Esophagus muscularis mucosa (tissue), 4 donors: ENCODE measurements around the gene APP. TPM values are rescaled to one million over a fixed set of nuclear protein-coding genes. Genes with fewer than 3 reads are reported as not detected.

Experiments
- DNase-seq: peaks from one replicate; pipeline ENCODE4 v3.0.0-alpha.2; 2017; ENCODE audit errors: extremely low spot score
- H3K27ac ChIP-seq, 4 donors: fragments of 200-600 bp; sonication (generic); replicated peaks in 1 of 4; 1 replicate in 3 of 4; 2 replicates in 1 of 4; pipeline ENCODE4 v1.5.1; 2016 to 2019; ENCODE audit warnings: mild to moderate bottlenecking in 1 of 4
- H3K27me3 ChIP-seq, 4 donors: fragments of 200-600 bp; sonication (generic); one replicate each; pipeline versions ENCODE4 v1.5.1 to v1.6.0; 2016 to 2019
- H3K36me3 ChIP-seq, 4 donors: fragments of 200-600 bp; sonication (generic); one replicate each; pipeline ENCODE4 v1.5.1; 2016 to 2019
- H3K4me1 ChIP-seq, 4 donors: fragments of 200-600 bp; sonication (generic); one replicate each; pipeline ENCODE4 v1.5.1; 2016 to 2019
- H3K4me3 ChIP-seq, 4 donors: fragments of 200-600 bp; sonication (generic); 1 replicate in 2 of 4; 2 replicates in 2 of 4; pipeline ENCODE4 v1.5.1; 2016 to 2019; ENCODE audit warnings: mild to moderate bottlenecking in 4 of 4, moderate library complexity in 1 of 4
- H3K9me3 ChIP-seq, 4 donors: fragments of 200-600 bp; sonication (generic); 1 replicate in 3 of 4; 2 replicates in 1 of 4; pipeline ENCODE4 v1.5.1; 2016 to 2019
- CTCF ChIP-seq, 3 experiments: fragments of 200-600 bp in 2 of 3; fragments of 450-650 bp in 1 of 3; sonication (generic) in 2 of 3; IDR thresholded peaks; one replicate each; pipeline ENCODE4 v1.5.1; 2017 to 2019; ENCODE audit warnings: antibody characterized with exemption in 3 of 3, mild to moderate bottlenecking in 2 of 3, moderate library complexity in 1 of 3
- EP300 ChIP-seq: sonication (generic); formaldehyde crosslinking; IDR thresholded peaks from one replicate; pipeline ENCODE4 v1.6.1; 2017; ENCODE audit warnings: antibody characterized with exemption
- POLR2A ChIP-seq: fragments of 450-650 bp; IDR thresholded peaks from one replicate; pipeline ENCODE4 v1.6.1; 2017; ENCODE audit warnings: antibody characterized with exemption, moderate library complexity, mild to moderate bottlenecking, low read depth
- POLR2AphosphoS5 ChIP-seq, 2 donors: sonication (generic); formaldehyde crosslinking; IDR thresholded peaks; one replicate each; pipeline ENCODE4 v1.6.1; 2017; ENCODE audit warnings: antibody characterized with exemption in 2 of 2
- WGBS: methylation state at CpG from one replicate; pipeline ENCODE4 v1.1.5; 2018; 5-methylcytosine and 5-hydroxymethylcytosine counted together
- intact Hi-C: fragments of 100-400 bp; cut with DNase I; formaldehyde crosslinking; loops from one replicate; pipeline ENCODE4 v1.15.1; 2023
- small RNA-seq, 3 donors: library from RNA; depleted of rRNA; stranded (forward); fragments of <200 nt; gene quantifications; one replicate each; pipeline ENCODE3, GENCODE V24; 2016
- total RNA-seq, 4 donors: library from RNA; depleted of rRNA; stranded (reverse); fragments of >200 nt; gene quantifications; one replicate each; pipeline versions ENCODE4 v1.1.0 to v1.2.1, GENCODE V29; 2016

The APP gene
- total RNA-seq, 4 donors from 2014 or later = 459 to 790 (median 624) TPM

DNA sequence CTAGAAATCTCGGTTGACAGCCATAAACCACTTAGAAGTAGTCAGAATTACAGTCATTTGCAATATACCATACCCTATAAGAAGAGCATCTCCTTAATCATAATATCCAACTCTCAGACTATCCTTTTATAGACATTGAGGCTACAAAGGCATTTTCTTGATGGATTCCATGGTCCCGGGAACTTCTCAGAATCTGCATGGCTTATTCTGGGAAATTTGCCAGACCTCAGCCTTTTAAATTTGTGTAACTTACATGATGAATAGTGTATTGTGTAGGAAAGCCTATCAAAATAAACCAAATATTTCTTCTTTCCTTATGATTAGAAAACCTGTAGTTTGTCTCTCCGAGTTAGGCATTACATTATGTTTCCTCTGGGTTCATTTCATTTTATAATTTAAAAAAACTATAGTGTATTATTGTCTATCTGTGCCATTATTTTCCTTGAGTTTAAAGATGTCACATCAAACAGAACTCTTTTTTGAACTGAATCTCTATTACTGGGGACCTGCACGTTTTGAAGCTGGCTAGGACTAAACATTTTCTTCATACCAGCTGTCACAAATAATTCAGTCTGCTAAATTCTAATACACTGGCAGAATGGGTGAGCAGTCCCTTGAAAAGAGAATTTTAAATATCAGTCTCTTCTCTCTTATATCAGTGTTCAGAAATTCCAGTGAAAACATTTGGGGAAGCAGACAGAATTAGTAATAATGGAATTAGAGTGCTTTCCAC lies 332.9 kb downstream of the APP start:
- Histone ChIP-seq H3K9me3 (peaks cover 0 to 19% (median 6%) of the 10 kb centered on the region in 4 donors), H3K27me3 (no peaks in the 10 kb centered on the region), H3K27ac (peak overlapping the region in 3 of 4 donors; percentile 45 to 63 (median 61)), H3K4me3 (no peak overlapping the region), H3K4me1 (peaks cover 0 to 33% (median 21%) of the 10 kb centered on the region in 4 donors), H3K36me3 (no peaks in the 10 kb centered on the region)
- intact Hi-C loops = no loop called here
- DNase-seq = no peak
- 23% methylated on average over 4 of the region's 4 CpGs for WGBS
- TF ChIP-seq POLR2AphosphoS5 (IDR thresholded peaks at IDR 0.05) (no peak), CTCF (IDR thresholded peaks at IDR 0.05) (no peak), EP300 (no peak), POLR2A (no peak)

GRCh38 chr21:25836396-25836795 lies 334.2 kb downstream of the APP start:
- DNase-seq = no peak
- WGBS = 69% methylated on average over 2 of the region's 2 CpGs
- Histone ChIP-seq H3K4me3 (no peak overlapping the region), H3K4me1 (peaks cover 0 to 33% (median 21%) of the 10 kb centered on the region in 4 donors), H3K36me3 (no peaks in the 10 kb centered on the region), H3K27ac (peak overlapping the region; percentile 33 to 63 (median 53)), H3K9me3 (peaks cover 0 to 19% (median 6%) of the 10 kb centered on the region in 4 donors), H3K27me3 (no peaks in the 10 kb centered on the region)
- TF ChIP-seq POLR2AphosphoS5 (IDR thresholded peaks at IDR 0.05) (no peak), EP300 (no peak), CTCF (IDR thresholded peaks at IDR 0.05) (no peak), POLR2A (no peak)
- intact Hi-C loops = no loop called here

DNA sequence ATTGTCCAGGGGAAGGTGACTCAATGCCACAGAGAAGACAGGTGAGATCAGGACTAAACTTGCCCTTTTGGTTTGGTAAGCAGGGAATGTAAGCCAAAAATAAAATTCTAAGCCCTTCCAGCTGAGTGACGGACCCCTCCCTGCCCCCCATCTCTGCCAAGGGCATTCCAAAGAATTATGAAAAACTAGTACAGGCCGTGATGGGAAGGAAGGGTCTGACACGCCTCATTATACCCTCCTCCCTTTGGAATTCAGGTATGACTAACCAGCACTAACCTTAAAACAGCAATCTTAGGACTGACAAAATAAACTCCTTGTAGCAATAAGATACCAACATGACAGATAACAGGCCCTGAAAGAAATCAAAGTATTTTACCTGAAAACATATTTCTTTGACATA lies 336.2 kb downstream of the APP start:
- no peaks in the 10 kb centered on the region for H3K27me3 ChIP-seq
- WGBS = 58% methylated on average over 3 of the region's 3 CpGs
- intact Hi-C loops = no loop called here

DNA sequence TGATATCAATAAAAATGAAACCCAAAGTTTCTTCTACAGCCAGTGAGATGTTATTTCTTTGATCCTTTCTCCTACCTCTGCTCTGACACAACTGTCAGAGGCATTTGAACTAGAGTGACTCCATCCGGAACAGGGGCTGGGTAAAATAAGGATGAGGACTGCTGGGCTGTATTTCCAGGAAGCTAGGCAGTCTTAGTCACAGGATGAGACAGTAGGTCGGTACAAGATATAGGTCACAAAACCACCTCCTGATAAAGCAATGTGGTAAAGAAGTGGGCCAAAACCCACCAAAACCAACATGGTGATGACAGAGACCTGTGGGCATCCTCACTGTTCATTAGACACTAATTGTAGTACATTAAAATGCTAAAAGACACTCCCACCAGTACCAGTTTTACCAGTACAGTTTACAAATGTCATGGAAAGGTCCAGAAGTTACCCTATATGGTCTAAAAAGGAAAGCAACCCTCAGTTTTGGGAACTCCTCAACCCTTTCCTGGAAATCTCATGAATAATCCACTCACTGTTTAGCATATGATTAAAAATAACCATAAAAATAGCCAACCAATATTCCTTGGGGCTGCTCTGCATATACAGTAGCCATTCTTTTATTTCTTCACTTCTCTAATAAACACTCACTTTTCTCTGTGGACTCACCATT lies 339.1 kb downstream of the APP start:
- H3K27me3 ChIP-seq = no peaks in the 10 kb centered on the region
- no peak for TF ChIP-seq EP300
- no peak for TF ChIP-seq POLR2AphosphoS5 (IDR thresholded peaks at IDR 0.05)
- no peak for TF ChIP-seq CTCF (IDR thresholded peaks at IDR 0.05)
- no peak for TF ChIP-seq POLR2A
- H3K27ac ChIP-seq = no peak overlapping the region
- H3K4me1 ChIP-seq = peaks cover 0 to 12% (median 4%) of the 10 kb centered on the region in 4 donors
- DNase-seq = no peak
- WGBS = 69% methylated on average over 2 of the region's 2 CpGs
- H3K4me3 ChIP-seq = no peak overlapping the region
- peaks cover 0 to 13% (median 6%) of the 10 kb centered on the region in 4 donors for H3K9me3 ChIP-seq
- no peaks in the 10 kb centered on the region for H3K36me3 ChIP-seq
- intact Hi-C loops = no loop called here

More for the DNA sequence above, 336.2 kb downstream of the APP start:
- H3K4me3 ChIP-seq = no peak overlapping the region
- DNase-seq = no peak
- no peaks in the 10 kb centered on the region for H3K36me3 ChIP-seq
- H3K9me3 ChIP-seq = peaks cover 0 to 15% (median 6%) of the 10 kb centered on the region in 4 donors
- H3K27ac ChIP-seq = no peak overlapping the region
- TF ChIP-seq EP300 = no peak
- TF ChIP-seq POLR2A = no peak
- TF ChIP-seq POLR2AphosphoS5 (IDR thresholded peaks at IDR 0.05) = no peak
- no peak for TF ChIP-seq CTCF (IDR thresholded peaks at IDR 0.05)
- H3K4me1 ChIP-seq = peaks cover 0 to 33% (median 21%) of the 10 kb centered on the region in 4 donors

Small RNAs within 50 kb of the gene (small RNA-seq; reads per million reads assigned to genes)
- gene RNU6-123P (0 reads per million in 3 donors), gene RNU6-926P (0 reads per million in 3 donors)
